HG03108 (cell line): ENCODE data around the gene SRMS.

Experiments used
- ATAC-seq: cut with Tn5 transposase; IDR thresholded peaks from one replicate; pipeline ENCODE4 v1.9.1; 2021; ENCODE audit warnings: moderate library complexity; ENCODE audit not compliant: unreplicated experiment

SRMS gene

DNA sequence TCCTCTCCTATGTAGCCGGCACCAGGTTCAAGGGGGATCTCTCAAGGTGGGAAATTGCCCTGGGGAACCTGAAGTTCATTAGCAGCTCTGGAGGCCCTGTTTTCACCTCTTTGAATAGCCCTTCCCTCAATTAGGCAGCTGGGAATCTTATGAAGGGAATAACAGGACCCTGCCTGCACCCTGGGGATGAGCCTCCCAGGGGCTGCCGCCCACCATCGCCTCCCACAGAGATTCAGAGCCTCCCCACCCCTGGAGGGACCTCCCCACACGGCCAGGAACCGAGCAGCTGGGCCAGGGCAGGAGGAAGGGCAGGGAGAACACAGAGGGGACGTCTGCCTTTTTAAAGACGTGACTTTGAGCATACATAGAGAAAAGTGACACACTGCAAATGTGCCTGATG is 44.0 kb downstream of the SRMS start:
- ATAC-seq, result no peak

DNA sequence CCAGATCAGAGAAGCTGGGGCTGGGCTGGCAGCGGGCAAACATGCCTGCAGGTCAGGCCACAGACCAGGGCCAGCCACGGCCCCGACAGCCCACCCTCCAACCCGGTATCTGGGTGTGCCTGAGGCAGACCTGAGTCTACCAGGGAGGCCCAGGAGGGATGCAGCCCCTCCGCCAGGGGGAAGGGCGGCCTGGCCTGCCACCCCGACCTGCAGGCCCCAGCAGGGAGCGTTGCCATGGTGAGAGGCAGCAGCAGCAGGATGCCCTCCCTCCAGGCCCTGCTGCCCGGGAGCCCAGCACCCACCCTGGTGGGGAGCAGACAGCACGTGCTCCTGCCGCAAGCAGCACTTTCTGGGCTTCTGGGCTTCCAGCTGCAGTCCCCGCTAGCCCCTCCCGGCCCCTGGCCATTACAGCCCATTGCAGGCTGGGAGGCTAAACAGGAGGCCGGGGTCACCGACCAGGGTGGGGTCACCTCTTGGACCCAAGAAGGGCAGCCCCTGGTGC is 44.8 kb downstream of the SRMS start:
- no peak for ATAC-seq

DNA sequence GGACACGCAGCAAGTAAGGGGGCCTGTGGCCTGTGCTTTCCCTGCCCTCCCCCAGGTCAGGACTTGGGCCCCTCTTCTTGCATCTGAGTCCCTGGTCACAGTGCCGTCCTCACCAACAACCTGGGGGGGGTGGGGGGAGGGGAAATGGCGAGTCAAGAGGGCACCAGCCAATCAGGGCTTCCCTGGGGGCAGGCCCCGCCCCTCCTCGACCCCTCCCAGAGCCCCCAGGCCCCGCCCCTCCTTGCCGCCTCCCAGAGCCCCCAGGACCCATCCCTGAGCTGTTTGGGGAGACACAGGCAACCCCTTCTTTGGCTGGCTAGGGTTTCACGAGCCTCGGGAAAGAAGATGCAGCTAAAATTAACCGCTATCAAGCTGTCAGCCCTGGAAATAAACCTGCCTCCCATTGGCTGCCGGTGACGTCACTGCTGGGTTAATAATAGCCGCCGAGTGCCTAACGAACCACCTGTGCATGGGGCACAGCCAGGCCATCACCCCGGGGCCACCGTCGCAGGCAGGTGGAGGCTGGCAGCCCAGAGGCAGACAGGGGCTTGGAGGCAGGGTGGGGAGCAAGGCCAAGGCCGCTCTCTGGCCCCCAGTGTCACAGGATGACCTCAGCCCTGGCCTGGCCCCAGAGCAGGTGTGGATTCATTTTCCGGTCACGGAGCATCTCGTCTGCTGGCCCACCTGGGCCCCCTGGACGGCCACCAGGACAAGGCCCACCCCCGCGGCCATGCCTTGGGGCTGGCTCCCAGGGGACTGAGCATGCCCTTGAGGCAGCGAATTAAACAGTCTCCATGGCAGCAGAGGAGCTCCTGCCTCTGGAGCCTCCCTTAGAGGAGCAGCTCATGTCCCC is 45.5 kb downstream of the SRMS start:
- no peak for ATAC-seq

DNA sequence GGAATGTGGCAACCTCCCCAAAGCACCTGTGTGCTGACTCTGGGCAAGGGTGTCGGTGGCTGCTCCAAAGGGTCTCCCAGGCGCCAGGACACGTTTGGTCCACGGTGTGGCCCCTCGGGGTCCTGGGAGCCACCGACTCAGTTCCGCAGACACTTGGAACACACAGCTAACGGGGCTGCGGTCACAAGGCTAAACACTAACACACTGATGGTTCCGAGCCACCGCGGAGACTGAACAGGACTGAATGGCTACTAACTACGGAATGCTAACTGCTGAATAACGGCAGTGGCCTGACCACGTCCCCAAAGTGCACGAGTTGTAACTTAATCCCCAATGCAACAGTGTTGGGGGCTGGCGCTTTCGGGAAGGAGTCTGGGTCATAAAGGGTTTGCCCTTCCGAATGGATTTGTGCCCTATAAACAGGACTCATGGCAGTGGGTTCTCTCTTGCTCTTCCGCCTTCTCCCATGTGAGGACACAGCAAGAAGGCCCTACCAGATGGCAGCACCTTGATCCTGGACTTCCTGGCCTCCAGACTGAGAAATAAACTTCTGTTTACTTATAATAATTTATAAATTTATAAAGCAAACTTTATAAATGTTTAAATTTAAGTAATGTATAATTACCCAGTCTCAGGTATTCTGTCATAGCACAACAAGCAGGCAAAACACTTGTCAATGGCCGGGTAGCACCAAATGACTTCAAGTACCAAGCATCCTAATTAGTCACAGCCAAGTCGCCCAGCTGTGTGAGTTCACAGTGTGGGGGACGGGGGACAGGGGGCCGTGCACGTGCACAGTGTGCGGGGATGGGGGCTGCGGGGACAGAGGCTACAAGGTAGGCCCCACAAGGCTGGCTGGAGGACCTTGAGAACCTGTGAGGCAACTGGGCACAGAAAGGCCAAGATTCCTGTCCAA is 46.4 kb downstream of the SRMS start:
- ATAC-seq, result no peak

DNA sequence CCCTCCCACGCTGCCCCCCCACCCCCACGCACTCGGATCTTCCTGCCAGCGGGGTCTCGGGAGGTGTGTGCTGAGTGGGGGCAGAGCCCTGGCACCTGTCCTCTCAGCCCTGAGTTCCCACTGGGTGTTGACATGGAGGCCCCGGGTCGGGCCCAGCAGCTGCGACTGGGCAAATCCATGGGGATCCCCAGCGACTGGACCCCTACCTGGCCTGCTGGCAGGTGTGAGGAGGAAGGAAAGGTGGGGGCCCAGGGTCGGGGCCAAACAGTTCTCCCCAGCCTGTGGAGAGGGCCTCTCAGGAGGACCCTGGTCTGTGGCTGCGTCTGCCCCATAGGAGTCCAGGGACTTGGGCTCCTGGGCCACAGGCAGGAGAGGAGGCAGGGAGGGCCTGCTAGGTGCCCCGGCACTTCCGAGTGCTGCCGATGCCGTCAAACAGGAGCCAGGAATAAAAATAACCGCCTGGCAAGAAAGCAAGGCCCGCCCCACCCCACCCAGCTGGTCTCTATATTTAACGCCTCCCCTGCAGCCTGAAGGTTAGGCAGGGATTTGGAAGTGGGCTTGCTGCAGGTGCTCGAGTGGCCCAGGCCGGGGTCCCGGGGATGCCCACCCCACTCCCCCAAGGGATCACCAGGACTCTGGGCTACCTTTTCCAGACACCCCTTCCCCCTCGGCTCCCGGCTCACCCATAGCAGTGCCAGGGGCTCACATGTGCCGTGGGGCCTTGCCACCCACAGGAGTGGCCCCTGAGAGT is 47.2 kb downstream of the SRMS start:
- ATAC-seq, result no peak

DNA sequence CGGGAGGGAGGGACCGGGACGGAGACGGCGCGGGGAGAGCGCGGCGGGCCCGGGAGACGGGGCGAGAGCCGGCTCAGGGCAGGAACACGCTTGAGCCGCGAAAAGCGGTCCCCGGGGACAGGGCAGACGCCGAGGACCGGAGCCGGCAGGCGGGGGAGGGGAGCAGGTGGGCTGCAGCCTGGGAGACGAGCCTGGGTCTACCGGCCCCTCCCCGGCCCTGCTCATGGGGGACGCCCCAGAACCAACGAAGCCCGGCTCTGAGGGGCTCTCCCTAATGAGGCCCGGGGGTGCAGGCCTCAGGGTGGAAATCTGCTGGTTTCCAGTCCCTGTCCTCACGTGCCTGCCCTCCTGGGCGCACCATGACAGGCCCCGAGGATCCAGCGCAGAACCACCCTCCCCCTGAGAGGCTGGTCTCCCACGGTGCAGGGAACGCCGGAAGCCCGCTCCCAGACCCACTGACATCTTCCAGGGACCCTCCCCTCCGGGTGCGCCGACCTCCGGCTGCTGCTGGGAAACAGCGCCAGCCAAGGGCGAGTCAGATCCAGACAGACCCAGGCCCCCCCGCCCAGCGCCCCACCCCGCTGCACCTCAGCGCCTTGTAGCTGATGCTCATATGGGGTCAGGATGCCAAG is 48.1 kb downstream of the SRMS start:
- no peak for ATAC-seq

DNA sequence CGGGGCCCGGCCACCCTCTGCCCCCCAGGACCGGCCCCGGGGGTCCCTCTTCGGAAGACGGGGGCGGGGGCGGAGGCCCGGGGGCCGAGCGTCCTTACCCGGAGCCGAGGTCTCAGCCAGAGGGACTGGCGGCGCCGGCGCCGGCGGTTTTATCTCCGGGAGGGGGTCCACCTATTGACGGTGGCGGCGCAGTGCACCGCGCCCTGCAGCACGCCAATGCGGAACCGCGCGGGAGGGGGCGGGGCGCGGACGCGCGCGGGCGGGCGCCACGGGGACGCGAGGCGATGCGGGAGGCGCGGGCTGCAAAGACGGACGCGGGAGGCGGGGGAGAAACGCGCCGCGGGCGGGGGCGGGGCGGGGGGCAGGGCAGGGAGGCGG is 48.6 kb downstream of the SRMS start, which contains the start of gene EEF1A2:
TSS of gene EEF1A2 (minus strand) at position 124 of the 378 bp plus-strand sequence. CDS start 1,320 bp downstream, outside the sequence.
- no peak for ATAC-seq

DNA sequence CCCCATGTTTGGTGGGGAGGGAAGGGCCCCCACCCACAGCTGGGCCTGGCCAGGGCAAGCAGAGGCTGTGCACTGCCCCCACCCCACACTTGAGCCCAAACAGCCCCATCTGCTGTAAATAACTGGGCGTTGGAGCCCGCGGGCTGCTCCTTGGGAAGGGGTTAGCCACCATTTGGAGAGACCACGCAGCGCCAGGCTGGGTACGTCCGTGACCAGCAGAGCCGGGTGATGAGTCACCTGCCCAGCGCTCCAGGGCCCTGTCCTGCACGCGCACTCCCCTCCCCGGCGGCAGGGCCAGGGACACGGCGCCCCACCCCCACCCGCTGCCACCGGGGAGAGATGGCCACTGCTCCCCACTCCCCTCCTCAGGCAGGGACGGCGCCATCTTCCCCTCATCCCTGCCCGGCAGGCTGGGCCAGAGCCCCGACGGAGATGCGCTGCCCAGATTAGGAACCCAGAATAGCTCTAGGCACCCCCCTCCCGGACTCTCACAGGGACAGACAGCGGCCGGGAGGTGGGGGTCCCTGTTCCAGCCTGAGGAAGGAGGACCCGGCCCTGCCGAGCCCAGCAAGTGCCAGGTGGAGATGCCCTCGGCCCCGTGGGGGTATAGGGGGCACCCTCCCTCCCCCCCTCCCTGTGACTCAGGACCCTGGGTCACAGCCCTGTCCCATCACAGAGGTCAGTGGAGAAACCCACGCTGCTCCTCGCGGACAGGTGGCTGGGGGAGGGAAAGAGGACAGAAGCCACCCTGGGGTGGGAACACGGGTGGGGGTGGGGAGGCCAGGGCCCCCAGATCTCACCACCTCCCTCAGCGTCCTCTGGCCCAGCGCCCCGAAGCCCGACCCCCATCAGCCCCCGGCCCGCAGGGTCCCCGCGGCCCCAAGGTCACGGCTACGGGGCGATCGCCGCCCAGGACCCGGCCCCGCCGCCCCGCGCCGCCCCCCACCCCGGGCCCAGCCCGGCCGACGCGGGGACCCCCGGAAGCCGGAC is 49.3 kb downstream of the SRMS start:
- no peak for ATAC-seq

DNA sequence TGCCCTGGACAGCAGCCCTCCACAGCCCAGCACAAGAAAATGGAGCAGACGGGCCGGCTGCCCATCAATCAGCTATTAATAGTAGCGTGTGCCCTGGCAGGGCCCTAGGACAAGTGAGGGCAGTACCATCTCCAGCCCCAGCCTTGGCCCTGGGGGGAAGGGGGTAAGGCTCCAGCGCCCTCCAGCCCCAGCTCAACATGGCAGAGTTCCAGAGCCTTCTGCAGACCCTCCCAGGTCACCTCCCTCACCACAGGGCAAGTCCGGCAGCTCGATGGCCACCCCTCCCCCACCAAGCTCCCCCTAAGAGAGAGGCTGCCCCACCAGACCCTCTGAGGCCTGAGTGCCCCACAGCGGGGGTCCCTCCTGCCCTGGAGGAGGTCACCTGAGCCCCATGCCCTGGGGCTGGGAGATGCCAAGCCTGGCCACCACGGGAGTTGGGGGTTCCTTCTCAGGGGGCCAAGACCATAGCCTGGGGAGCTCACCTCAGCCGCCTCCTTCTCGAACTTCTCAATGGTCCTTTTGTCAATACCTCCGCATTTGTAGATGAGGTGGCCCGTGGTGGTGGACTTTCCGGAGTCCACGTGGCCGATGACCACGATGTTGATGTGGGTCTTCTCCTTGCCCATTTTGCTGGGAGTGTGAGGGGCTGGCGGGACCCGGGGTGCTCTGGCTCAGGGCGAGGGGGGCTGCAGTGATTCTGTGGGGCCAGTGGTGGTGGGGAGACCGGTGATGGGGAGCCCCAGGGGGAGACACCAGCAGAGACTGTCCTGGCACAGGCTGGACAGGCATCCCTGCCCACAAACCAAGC is 50.2 kb downstream of the SRMS start:
- no peak for ATAC-seq

DNA sequence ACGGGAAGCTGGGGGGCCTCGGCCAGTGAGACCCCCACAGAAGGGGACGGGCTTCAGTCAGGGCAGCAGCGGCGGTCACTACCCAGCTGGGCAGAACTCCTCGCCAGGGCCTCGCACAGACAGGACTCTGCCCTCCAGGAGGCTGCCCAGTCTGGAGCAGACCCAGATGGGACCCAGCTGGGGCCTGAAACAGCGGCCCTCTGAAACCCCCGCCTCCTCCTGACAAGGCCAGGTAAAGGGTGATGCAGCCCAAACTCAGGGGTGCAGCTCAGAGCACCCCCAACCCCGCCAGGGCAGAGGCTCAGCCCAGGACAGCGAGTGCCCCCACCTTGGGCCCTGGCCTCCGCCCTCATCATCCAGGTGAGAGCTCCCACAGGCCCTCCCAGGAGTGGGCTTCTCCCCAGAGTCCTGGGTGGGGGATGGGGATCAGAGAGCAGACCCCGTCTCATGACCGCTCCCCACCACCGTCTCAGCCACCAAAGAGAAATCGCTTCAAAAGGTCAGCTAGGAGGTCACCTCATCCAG is 50.9 kb downstream of the SRMS start:
- no peak for ATAC-seq

DNA sequence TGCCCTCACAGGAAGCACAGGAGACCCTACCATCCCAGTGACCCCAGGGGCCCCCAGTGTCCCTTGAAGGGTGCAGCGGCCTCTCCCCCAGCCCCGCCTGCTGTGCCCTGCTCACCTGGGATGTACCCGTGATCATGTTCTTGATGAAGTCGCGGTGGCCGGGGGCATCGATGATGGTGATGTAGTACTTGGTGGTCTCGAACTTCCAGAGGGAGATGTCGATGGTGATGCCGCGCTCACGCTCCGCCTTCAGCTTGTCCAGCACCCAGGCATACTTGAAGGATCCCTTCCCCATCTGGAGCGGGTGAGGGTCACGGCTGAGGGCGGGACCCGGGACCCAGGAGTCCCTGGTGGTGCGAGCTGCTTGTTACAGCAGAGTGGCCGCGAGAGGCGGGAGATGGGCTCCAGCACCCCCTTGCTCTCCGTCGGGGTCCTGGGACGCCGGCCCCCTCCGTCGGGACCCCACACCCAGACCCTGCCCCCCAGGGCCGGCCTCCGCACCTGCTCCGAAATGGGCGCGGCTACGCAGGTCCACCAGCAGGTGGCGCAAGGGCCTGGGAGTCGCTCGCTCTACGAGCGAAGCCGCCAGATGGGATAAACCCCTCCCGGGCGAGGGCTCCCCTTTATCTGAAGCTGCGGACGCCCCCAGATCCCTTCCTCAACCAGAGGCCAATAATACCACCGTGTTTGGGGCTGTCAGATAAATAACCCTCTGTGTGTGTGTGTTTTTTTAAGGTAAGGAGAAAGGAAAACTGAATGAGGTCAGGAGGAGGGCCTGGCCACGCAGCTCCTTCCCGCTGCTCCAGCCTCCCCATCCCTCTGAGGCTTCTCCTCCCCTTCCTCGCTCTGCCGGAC is 51.6 kb downstream of the SRMS start:
- ATAC-seq, result no peak

DNA sequence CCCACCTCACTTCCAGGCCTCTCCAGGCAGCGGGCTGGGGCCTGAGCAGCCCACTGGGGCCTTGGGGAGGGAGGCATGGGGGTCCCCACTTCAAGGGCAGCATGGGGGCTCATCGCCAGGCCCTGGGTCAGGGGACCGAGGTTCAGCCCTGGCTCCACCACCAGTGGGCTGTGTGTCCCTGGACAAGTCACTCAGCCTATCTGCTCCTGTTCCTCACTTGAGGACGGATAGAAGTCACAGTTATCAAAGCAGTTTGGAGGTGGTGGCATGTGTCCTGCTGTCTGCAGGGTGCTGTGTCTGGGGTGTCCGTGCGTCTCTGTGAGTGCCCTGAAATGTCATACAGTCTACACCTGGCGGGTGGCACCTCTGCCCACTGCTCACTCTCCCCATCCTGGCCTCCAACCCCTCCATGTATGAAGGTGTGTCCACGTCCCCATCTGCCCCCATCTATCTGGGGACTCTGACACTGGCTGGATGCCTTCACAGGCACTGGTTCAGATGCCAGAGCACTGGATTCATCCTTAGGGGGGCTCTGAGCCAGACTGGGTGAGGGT is 52.3 kb downstream of the SRMS start:
- ATAC-seq, result no peak

DNA sequence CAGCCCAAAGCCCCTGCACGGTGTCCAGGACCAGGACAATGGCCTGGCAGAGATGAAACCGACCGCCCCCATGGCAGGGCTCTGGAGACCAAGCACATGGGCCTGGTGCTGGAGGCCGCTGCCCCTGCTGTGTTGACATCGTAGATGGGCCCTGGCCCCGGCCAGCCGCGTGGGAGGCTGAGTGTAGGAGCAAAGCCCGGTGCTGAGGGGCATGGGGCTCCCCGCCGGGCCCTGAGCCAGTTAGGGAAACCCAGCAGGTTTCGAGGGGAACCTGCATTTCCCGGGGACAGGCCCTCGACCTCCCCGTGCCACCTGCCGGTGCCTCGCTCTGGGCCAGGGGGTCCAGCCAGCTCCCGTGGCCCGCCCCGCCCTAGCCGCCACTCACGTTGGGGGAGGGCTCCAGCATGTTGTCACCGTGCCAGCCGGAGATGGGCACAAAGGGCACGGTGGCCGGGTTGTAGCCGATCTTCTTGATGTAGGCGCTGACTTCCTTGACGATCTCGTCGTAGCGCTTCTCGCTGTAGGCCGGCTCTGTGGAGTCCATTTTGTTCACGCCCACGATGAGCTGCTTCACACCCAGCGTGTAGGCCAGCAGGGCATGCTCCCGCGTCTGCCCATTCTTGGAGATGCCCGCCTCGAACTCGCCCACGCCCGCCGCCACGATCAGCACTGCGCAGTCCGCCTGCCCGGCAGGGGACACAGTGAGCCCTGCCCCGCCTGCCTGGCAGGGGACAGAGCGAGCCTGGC is 53.0 kb downstream of the SRMS start:
- no peak for ATAC-seq

DNA sequence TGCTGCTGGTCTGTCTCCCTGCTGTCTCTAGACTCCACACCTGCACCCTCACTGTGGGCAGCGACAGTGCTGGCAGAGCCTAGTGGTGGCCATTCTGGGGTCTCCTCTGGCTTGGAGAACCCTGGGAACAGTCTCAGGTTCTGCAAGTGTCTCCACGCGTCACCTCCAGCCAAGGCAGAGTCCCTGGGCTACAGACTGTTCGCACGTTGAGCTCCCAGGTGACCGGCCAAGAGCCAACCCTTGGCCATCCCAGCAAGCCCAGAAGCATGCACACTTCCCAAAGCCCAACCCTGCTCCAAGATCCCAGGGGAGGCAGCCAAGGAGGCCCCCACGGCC is 53.5 kb downstream of the SRMS start:
- no peak for ATAC-seq

DNA sequence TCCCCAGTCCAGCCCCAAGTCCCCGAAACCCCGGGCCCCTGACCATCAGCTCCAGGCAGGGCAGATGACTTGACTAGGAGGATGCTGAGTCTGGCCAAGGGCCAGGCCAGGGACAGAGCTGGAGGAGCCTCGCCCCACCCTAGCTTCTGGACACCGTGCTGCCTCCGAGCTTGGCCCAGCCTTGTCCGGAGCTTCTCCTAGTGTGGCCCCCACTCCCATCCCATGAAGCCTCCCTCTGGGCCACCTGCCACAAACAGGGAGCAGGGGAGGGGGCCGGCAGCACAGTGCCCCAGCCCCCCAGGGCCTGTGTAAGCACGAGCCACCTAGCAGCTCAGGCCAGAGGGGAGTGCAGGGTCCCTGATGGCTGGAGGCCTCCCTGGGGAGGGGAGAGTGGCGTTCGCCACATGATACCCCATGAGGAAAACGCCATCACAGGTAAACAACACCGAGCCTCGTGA is 54.0 kb downstream of the SRMS start:
- ATAC-seq, result no peak

DNA sequence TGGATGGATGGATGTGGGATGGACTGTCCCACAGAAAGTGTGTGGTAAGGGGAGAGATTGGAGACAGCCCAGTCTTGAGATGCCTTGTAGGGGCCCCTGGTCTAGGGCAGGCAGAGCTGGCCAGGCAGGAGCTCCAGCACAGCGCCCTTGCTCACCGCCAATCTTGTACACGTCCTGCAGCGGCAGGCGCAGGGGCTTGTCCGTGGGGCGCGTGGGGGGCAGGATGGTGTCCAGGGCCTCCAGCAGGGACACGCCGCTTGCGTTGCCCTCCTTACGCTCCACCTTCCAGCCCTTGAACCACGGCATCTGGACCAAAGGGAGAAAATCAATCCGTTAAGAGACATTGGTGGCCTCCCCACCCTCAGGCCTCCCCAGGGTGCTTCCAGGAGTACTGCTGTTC is 54.6 kb downstream of the SRMS start:
- ATAC-seq, result no peak
